Amygdala (tissue), 56 donors: ENCODE measurements around the gene FBLN2.

Source experiments
- DNase-seq, 56 donors: peaks; one replicate each; lab custom pipeline; 2025; lab: John Stamatoyannopoulos, UW

The FBLN2 gene

GRCh38 chr3:13673207-13673606 lies 124.3 kb downstream of the FBLN2 start:
- no peak for DNase-seq

- peak in 1 of 56 donors; percentile 10 for DNase-seq
Observed at GRCh38 chr3:13674538-13675185, 125.7 kb downstream of the FBLN2 start.

- DNase-seq: no peak
Observed at GRCh38 chr3:13676356-13677017, 127.6 kb downstream of the FBLN2 start.

- DNase-seq: no peak
Observed at GRCh38 chr3:13677272-13677671, 128.3 kb downstream of the FBLN2 start.

GRCh38 chr3:13681931-13682330 lies 133.0 kb downstream of the FBLN2 start:
- DNase-seq: no peak

- DNase-seq: no peak
Observed at GRCh38 chr3:13682331-13683013, 133.5 kb downstream of the FBLN2 start.

GRCh38 chr3:13683288-13683687 lies 134.4 kb downstream of the FBLN2 start:
- DNase-seq: no peak

GRCh38 chr3:13683772-13684171 lies 134.8 kb downstream of the FBLN2 start:
- DNase-seq: no peak

GRCh38 chr3:13684350-13684749 lies 135.4 kb downstream of the FBLN2 start:
- DNase-seq: no peak

- DNase-seq: no peak
Observed at GRCh38 chr3:13684854-13685253, 135.9 kb downstream of the FBLN2 start.

GRCh38 chr3:13685721-13686120 lies 136.8 kb downstream of the FBLN2 start:
- DNase-seq: no peak

- DNase-seq: peak in 1 of 56 donors; percentile 1
Observed at GRCh38 chr3:13686367-13687160, 137.6 kb downstream of the FBLN2 start.

GRCh38 chr3:13687517-13687943 lies 138.6 kb downstream of the FBLN2 start:
- peak in 36 of 56 donors; percentile 3 to 63 (median 19) for DNase-seq
